Gastrocnemius medialis (tissue), 4 donors: ENCODE results near the gene STX11. TPM values are rescaled to one million over a fixed set of nuclear protein-coding genes. Genes with fewer than 3 reads are reported as not detected.
"Not testable (repeated sequence)": the region's sequence is repeated elsewhere in the genome, so short reads cannot be mapped to it uniquely, and the experiment has no call there.

Source experiments
- ATAC-seq, 2 donors: fragments of 150-250 bp; one replicate each; pipeline ENCODE4 v1.9.1; 2016
- DNase-seq, 2 donors: peaks; one replicate each; pipeline ENCODE4 v3.0.0-alpha.2; 2019
- H3K27ac ChIP-seq, 4 donors: fragments of 200-600 bp; sonication (generic); 1 replicate in 1 of 4; 2 replicates in 3 of 4; pipeline ENCODE4 v1.5.1; 2016 to 2018; ENCODE audit warnings: mild to moderate bottlenecking in 2 of 4, moderate library complexity in 1 of 4
- H3K27me3 ChIP-seq, 3 donors: fragments of 200-600 bp; sonication (generic) in 2 of 3; 1 replicate in 1 of 3; 2 replicates in 2 of 3; pipeline versions ENCODE4 v1.5.1 to v1.6.0; 2016 to 2019; ENCODE audit warnings: mild to moderate bottlenecking in 1 of 3, moderate library complexity in 1 of 3
- H3K36me3 ChIP-seq, 2 donors: fragments of 200-600 bp; sonication (generic) in 1 of 2; one replicate each; pipeline ENCODE4 v1.5.1; 2017 to 2018
- H3K4me1 ChIP-seq, 2 donors: fragments of 200-600 bp; sonication (generic) in 1 of 2; one replicate each; pipeline ENCODE4 v1.5.1; 2016 to 2017; ENCODE audit warnings: mild to moderate bottlenecking in 2 of 2
- H3K4me3 ChIP-seq, 4 donors: fragments of 200-600 bp; sonication (generic) in 3 of 4; 1 replicate in 1 of 4; 2 replicates in 3 of 4; pipeline ENCODE4 v1.5.1; 2016 to 2019; ENCODE audit warnings: mild to moderate bottlenecking in 2 of 4
- H3K9me3 ChIP-seq, 3 donors: fragments of 200-600 bp; sonication (generic) in 2 of 3; 1 replicate in 1 of 3; 2 replicates in 2 of 3; pipeline ENCODE4 v1.5.1; 2016 to 2019
- CTCF ChIP-seq, 5 experiments: fragments of 450-650 bp in 3 of 5; fragments of 200-600 bp in 2 of 5; sonication (generic) in 2 of 5; IDR thresholded peaks in 4 of 5; conservative IDR thresholded peaks in 1 of 5; 1 replicate in 4 of 5; 2 replicates in 1 of 5; pipeline ENCODE4 v1.5.1; 2016 to 2019; ENCODE audit warnings: antibody characterized with exemption in 5 of 5, mild to moderate bottlenecking in 3 of 5, moderate library complexity in 3 of 5
- POLR2A ChIP-seq, 2 donors: fragments of 450-650 bp; IDR thresholded peaks; one replicate each; pipeline ENCODE4 v1.6.1; 2017; ENCODE audit warnings: antibody characterized with exemption in 2 of 2, mild to moderate bottlenecking in 2 of 2, moderate library complexity in 2 of 2
- in situ Hi-C, 4 donors: fragments of 200-750 bp; cut with MboI; loops; one replicate each; pipeline versions ENCODE4 v1.15.0 to v1.8.0; 2017; ENCODE audit warnings: low sequenced_read_pairs in 4 of 4
- intact Hi-C: fragments of 100-400 bp; cut with DNase I; formaldehyde crosslinking; loops from one replicate; pipeline ENCODE4 v1.15.1; 2023; ENCODE audit warnings: low total_unique reads
- total RNA-seq, 4 donors: library from RNA; depleted of rRNA; stranded (reverse); fragments of >200 nt; gene quantifications; one replicate each; pipeline versions ENCODE4 v1.1.0 to v1.2.3, GENCODE V29; 2016

STX11 gene
- total RNA-seq, 4 donors from 2014 or later, result 2.0 to 5.2 (median 4.3) TPM

GRCh38 chr6:144178323-144178722 lies 28.0 kb downstream of the STX11 start:
- no peaks in the 10 kb centered on the region for H3K4me1 ChIP-seq
- intact Hi-C loops, result no loop called here
- TF ChIP-seq POLR2A (IDR thresholded peaks at IDR 0.05) (no peak), CTCF (IDR thresholded peaks at IDR 0.05 in 4 of 5, conservative IDR thresholded peaks at IDR 0.05 in 1 of 5) (no peak)
- in situ Hi-C loops, result no loop called here
- no peaks in the 10 kb centered on the region for H3K36me3 ChIP-seq
- H3K27me3 ChIP-seq, result no peaks in the 10 kb centered on the region
- no peak overlapping the region for H3K27ac ChIP-seq
- DNase-seq (no peak), ATAC-seq (no peak)
- H3K9me3 ChIP-seq, result no peaks in the 10 kb centered on the region
- no peak overlapping the region for H3K4me3 ChIP-seq

GRCh38 chr6:144179237-144179636 lies 28.9 kb downstream of the STX11 start:
- H3K27me3 ChIP-seq, result no peaks in the 10 kb centered on the region
- no peak overlapping the region for H3K4me3 ChIP-seq
- no peaks in the 10 kb centered on the region for H3K4me1 ChIP-seq
- no peak overlapping the region for H3K27ac ChIP-seq
- in situ Hi-C loops (no loop called here), intact Hi-C loops (no loop called here)
- no peaks in the 10 kb centered on the region for H3K36me3 ChIP-seq
- TF ChIP-seq POLR2A (IDR thresholded peaks at IDR 0.05) (no peak), CTCF (IDR thresholded peaks at IDR 0.05 in 4 of 5, conservative IDR thresholded peaks at IDR 0.05 in 1 of 5) (no peak)
- H3K9me3 ChIP-seq, result no peaks in the 10 kb centered on the region
- no peak for ATAC-seq
- no peak for DNase-seq

GRCh38 chr6:144179828-144180227 lies 29.5 kb downstream of the STX11 start:
- in situ Hi-C loops (no loop called here), intact Hi-C loops (no loop called here)
- H3K9me3 ChIP-seq, result no peaks in the 10 kb centered on the region
- DNase-seq (no peak), ATAC-seq (no peak)
- no peaks in the 10 kb centered on the region for H3K4me1 ChIP-seq
- TF ChIP-seq POLR2A (IDR thresholded peaks at IDR 0.05) (no peak), CTCF (IDR thresholded peaks at IDR 0.05 in 4 of 5, conservative IDR thresholded peaks at IDR 0.05 in 1 of 5) (no peak)
- no peak overlapping the region for H3K27ac ChIP-seq
- H3K27me3 ChIP-seq, result no peaks in the 10 kb centered on the region
- H3K4me3 ChIP-seq, result no peak overlapping the region
- H3K36me3 ChIP-seq, result no peaks in the 10 kb centered on the region

GRCh38 chr6:144180354-144180753 lies 30.0 kb downstream of the STX11 start:
- in situ Hi-C loops, H3K36me3 ChIP-seq, intact Hi-C loops, H3K4me3 ChIP-seq, H3K27me3 ChIP-seq, H3K9me3 ChIP-seq, H3K4me1 ChIP-seq, H3K27ac ChIP-seq, DNase-seq, ATAC-seq: not testable (repeated sequence)

GRCh38 chr6:144181639-144182038 lies 31.3 kb downstream of the STX11 start:
- H3K27ac ChIP-seq, result no peak overlapping the region
- no peaks in the 10 kb centered on the region for H3K4me1 ChIP-seq
- TF ChIP-seq CTCF (IDR thresholded peaks at IDR 0.05 in 4 of 5, conservative IDR thresholded peaks at IDR 0.05 in 1 of 5) (no peak), POLR2A (IDR thresholded peaks at IDR 0.05) (no peak)
- H3K36me3 ChIP-seq, result no peaks in the 10 kb centered on the region
- no peaks in the 10 kb centered on the region for H3K27me3 ChIP-seq
- intact Hi-C loops, result no loop called here
- ATAC-seq, result no peak
- no peak overlapping the region for H3K4me3 ChIP-seq
- no peaks in the 10 kb centered on the region for H3K9me3 ChIP-seq
- DNase-seq, result no peak
- in situ Hi-C loops, result no loop called here

- H3K27me3 ChIP-seq, H3K27ac ChIP-seq, H3K36me3 ChIP-seq, DNase-seq, ATAC-seq, H3K4me3 ChIP-seq, H3K4me1 ChIP-seq, H3K9me3 ChIP-seq, in situ Hi-C loops, intact Hi-C loops: not testable (repeated sequence)
Observed at GRCh38 chr6:144184186-144184585, 33.9 kb downstream of the STX11 start.
